Ectodermal cell (in vitro differentiated cells): ENCODE results near the gene RPTOR.

ENCODE experiments used
- H3K27ac ChIP-seq: 2 replicates; pipeline ENCODE4 v1.7.0; 2013; ENCODE audit warnings: mild to moderate bottlenecking, low read depth, low read length; ENCODE audit not compliant: insufficient read depth, poor library complexity, severe bottlenecking
- H3K27me3 ChIP-seq: 2 replicates; pipeline ENCODE4 v1.7.0; 2013; ENCODE audit warnings: mild to moderate bottlenecking, low read length; ENCODE audit not compliant: insufficient read depth, control insufficient read depth, poor library complexity, severe bottlenecking
- H3K36me3 ChIP-seq: one replicate; pipeline ENCODE4 v1.7.0; 2013; ENCODE audit warnings: low read length; ENCODE audit not compliant: control insufficient read depth, insufficient read depth
- H3K4me1 ChIP-seq: one replicate; pipeline ENCODE4 v1.7.0; 2013; ENCODE audit warnings: low read length; ENCODE audit not compliant: control insufficient read depth, insufficient read depth
- H3K4me3 ChIP-seq: 2 replicates; pipeline ENCODE4 v1.7.0; 2013; ENCODE audit warnings: low read depth, low read length, control low read depth; ENCODE audit not compliant: insufficient read depth
- H3K9me3 ChIP-seq: 2 replicates; pipeline ENCODE4 v1.7.0; 2013; ENCODE audit warnings: mild to moderate bottlenecking, low read length, moderate library complexity; ENCODE audit not compliant: control insufficient read depth
- WGBS, 2 experiments: methylation state at CpG; one replicate each; pipeline ENCODE4 v1.1.7; 2013; ENCODE audit warnings: missing lambda C conversion rate in 2 of 2; 5-methylcytosine and 5-hydroxymethylcytosine counted together

The RPTOR gene

GRCh38 chr17:80652756-80653330 is 108.2 kb downstream of the RPTOR start:
- Histone ChIP-seq H3K27me3 (no peaks in the 10 kb centered on the region), H3K4me3 (no peak overlapping the region), H3K27ac (no peak overlapping the region), H3K9me3 (no peaks in the 10 kb centered on the region), H3K4me1 (peaks cover 24% of the 10 kb centered on the region), H3K36me3 (no peaks in the 10 kb centered on the region)
- WGBS, 2 experiments = 94 to 99% methylated on average over 3 of the region's 3 CpGs

DNA sequence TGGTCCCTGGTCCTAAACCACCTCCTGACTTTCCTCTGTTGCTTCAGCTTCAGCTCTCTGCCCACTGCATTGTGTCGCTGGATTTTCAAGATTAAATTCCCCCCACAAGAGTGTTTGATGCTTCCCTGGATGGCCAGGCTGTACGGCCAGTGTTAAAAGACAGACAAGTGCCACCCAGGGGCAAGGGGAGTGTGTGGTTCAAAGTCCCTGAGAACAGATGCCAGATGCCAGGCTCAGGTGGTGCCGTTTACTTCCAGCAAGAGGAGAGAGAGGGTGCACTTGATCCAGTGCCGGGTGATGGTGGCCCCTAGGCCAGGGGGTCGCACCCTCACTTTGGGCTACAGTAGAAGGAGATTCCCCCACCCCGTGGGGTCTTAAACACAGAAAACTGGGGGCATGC is 109.2 kb downstream of the RPTOR start:
- H3K4me3 ChIP-seq = no peak overlapping the region
- 95% methylated on average over 6 of the region's 6 CpGs for WGBS, 2 experiments
- H3K36me3 ChIP-seq = no peaks in the 10 kb centered on the region
- H3K4me1 ChIP-seq = peaks cover 24% of the 10 kb centered on the region
- H3K27me3 ChIP-seq = no peaks in the 10 kb centered on the region
- no peak overlapping the region for H3K27ac ChIP-seq
- H3K9me3 ChIP-seq = no peaks in the 10 kb centered on the region

DNA sequence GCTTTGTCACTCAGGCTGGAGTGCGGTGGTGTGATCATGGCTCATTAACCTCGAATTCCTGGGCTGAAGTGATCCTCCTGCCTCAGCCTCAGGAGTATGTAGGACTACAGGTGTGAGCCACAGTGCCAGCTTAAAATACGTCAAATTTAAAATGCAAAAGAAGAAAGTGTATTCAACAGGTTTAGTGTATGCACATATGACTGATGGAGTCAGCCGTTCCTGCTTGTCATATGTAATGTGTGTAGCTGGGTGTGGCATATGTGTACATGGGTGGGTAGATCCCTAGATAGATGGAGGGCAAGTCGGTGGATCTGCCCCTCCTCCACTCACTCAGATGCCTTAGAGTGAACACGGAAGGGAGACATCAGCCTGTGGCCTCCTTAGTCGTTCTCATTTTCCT is 111.0 kb downstream of the RPTOR start:
- Histone ChIP-seq H3K9me3 (no peaks in the 10 kb centered on the region), H3K4me1 (peaks cover 15% of the 10 kb centered on the region), H3K36me3 (no peaks in the 10 kb centered on the region), H3K4me3 (no peak overlapping the region), H3K27ac (no peak overlapping the region), H3K27me3 (no peaks in the 10 kb centered on the region)
- 90 to 92% methylated on average over 7 of the region's 7 CpGs for WGBS, 2 experiments

- no peaks in the 10 kb centered on the region for H3K27me3 ChIP-seq
- no peaks in the 10 kb centered on the region for H3K36me3 ChIP-seq
- H3K27ac ChIP-seq = no peak overlapping the region
- H3K9me3 ChIP-seq = no peaks in the 10 kb centered on the region
- WGBS, 2 experiments = 50 to 51% methylated on average over 8 of the region's 8 CpGs
- peaks cover 11% of the 10 kb centered on the region for H3K4me1 ChIP-seq
- H3K4me3 ChIP-seq = no peak overlapping the region
Measured at GRCh38 chr17:80656590-80656989, 112.0 kb downstream of the RPTOR start.

GRCh38 chr17:80657561-80657960 is 112.9 kb downstream of the RPTOR start:
- Histone ChIP-seq H3K4me3 (no peak overlapping the region), H3K9me3 (no peaks in the 10 kb centered on the region), H3K27ac (no peak overlapping the region), H3K4me1 (peaks cover 11% of the 10 kb centered on the region), H3K36me3 (no peaks in the 10 kb centered on the region), H3K27me3 (no peaks in the 10 kb centered on the region)
- 83 to 100% methylated on average over 1 of the region's 1 CpG for WGBS, 2 experiments

- H3K36me3 ChIP-seq = no peaks in the 10 kb centered on the region
- peaks cover 13% of the 10 kb centered on the region for H3K4me1 ChIP-seq
- H3K27ac ChIP-seq = no peak overlapping the region
- 94 to 97% methylated on average over 8 of the region's 8 CpGs for WGBS, 2 experiments
- H3K9me3 ChIP-seq = no peaks in the 10 kb centered on the region
- no peaks in the 10 kb centered on the region for H3K27me3 ChIP-seq
- H3K4me3 ChIP-seq = no peak overlapping the region
Measured at GRCh38 chr17:80658821-80659220, 114.2 kb downstream of the RPTOR start.

GRCh38 chr17:80659651-80660050 is 115.0 kb downstream of the RPTOR start:
- Histone ChIP-seq H3K36me3 (no peaks in the 10 kb centered on the region), H3K27ac (no peak overlapping the region), H3K27me3 (no peaks in the 10 kb centered on the region), H3K4me1 (peaks cover 20% of the 10 kb centered on the region), H3K9me3 (no peaks in the 10 kb centered on the region), H3K4me3 (no peak overlapping the region)
- 96% methylated on average over 12 of the region's 12 CpGs for WGBS, 2 experiments

DNA sequence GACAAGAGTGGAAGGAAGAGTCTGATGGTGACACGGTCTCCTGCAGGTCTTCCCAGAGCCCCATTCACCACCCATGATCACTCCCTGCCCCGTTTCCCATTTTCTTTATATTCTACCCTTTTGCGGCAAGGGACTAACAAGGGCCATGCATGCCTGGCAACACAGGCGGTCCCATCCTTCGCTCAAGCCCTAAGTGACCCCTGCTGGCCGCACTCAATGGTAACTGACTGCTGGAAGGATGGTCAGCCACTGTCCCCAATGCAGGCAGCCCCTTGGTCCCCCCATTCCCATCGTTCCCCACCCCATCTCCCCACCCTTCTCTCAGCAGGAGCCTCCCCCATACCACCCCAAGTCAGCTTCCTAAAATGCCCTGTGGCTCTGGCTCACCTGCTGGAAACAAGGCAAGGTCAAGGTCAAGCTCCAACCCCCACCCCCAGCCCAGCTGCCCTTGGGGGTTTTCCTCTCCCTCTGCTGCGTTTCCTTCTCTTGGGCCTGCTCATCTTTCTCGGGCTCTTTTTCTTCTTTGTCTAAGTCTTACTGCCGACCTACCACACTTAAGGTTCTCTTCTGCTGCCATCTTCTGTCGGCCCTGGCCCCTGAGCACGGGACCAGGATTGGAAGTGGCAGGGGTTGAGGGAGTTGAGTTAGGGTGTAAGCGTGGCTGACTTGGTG is 116.0 kb downstream of the RPTOR start:
- no peaks in the 10 kb centered on the region for H3K9me3 ChIP-seq
- peaks cover 20% of the 10 kb centered on the region for H3K4me1 ChIP-seq
- no peak overlapping the region for H3K4me3 ChIP-seq
- H3K27me3 ChIP-seq = no peaks in the 10 kb centered on the region
- H3K27ac ChIP-seq = no peak overlapping the region
- no peaks in the 10 kb centered on the region for H3K36me3 ChIP-seq
- WGBS, 2 experiments = 86 to 87% methylated on average over 13 of the region's 13 CpGs

- no peak overlapping the region for H3K27ac ChIP-seq
- 92 to 95% methylated on average over 6 of the region's 6 CpGs for WGBS, 2 experiments
- no peaks in the 10 kb centered on the region for H3K9me3 ChIP-seq
- H3K4me3 ChIP-seq = no peak overlapping the region
- no peaks in the 10 kb centered on the region for H3K27me3 ChIP-seq
- no peaks in the 10 kb centered on the region for H3K36me3 ChIP-seq
- H3K4me1 ChIP-seq = peaks cover 10% of the 10 kb centered on the region
Measured at GRCh38 chr17:80662557-80662956, 117.9 kb downstream of the RPTOR start.

DNA sequence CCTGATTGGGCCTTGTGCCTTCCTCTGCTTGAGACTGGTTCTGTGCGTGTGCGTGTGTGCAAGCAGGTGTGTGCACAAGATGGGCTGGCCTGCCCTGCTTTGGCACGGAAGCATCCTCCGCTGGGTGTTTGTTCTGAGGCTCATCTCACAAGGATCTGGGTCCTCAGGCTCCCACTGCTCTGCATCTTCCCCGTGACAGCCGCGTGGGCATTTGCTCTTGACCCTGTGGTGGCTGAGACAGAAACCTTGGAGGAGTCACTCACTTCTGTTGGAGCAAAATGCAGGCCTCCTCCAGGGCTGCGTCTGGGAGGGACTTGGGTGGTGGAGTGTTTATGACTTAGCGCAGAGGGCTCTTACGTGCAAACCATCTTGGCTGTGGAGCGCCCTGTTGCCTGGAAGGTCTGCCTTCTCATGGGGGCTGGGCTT is 119.2 kb downstream of the RPTOR start:
- WGBS, 2 experiments = 87 to 90% methylated on average over 11 of the region's 11 CpGs
- peaks cover 22% of the 10 kb centered on the region for H3K4me1 ChIP-seq
- H3K36me3 ChIP-seq = no peaks in the 10 kb centered on the region
- no peaks in the 10 kb centered on the region for H3K9me3 ChIP-seq
- no peaks in the 10 kb centered on the region for H3K27me3 ChIP-seq
- no peak overlapping the region for H3K27ac ChIP-seq
- H3K4me3 ChIP-seq = no peak overlapping the region
